Kidney (tissue), 14 donors: ENCODE data around the gene SOX6. TPM values are rescaled to one million over a fixed set of nuclear protein-coding genes. Genes with fewer than 3 reads are reported as not detected.

Experiments
- DNase-seq, 5 donors: peaks; one replicate each; pipeline ENCODE4 v3.0.0-alpha.2; 2013 to 2020
- FAIRE-seq: peaks from 2 replicates; lab custom pipeline; 2012; peaks lifted over from hg19 to GRCh38; lab: Jason Lieb, UNC
- H3K27ac ChIP-seq, 2 donors: one replicate each; pipeline ENCODE4 v1.7.0; 2013; ENCODE audit warnings: low read depth in 2 of 2, low read length in 2 of 2, inconsistent platforms in 1 of 2
- H3K27me3 ChIP-seq: one replicate; pipeline ENCODE4 v1.7.1; 2013; ENCODE audit warnings: low read length, inconsistent platforms; ENCODE audit not compliant: control insufficient read depth, insufficient read depth
- H3K36me3 ChIP-seq, 3 donors: one replicate each; pipeline versions ENCODE4 v1.7.0 to v1.7.1; 2013; ENCODE audit warnings: low read length in 3 of 3, control low read depth in 1 of 3, inconsistent platforms in 1 of 3; ENCODE audit not compliant: insufficient read depth in 3 of 3, control insufficient read depth in 2 of 3
- H3K4me1 ChIP-seq, 3 donors: one replicate each; pipeline versions ENCODE4 v1.7.0 to v1.7.1; 2013; ENCODE audit warnings: low read length in 3 of 3, inconsistent platforms in 1 of 3, low read depth in 1 of 3; ENCODE audit not compliant: control insufficient read depth in 2 of 3, insufficient read depth in 2 of 3
- H3K4me3 ChIP-seq, 3 donors: one replicate each; pipeline versions ENCODE4 v1.7.0 to v1.8.1; 2013; ENCODE audit warnings: low read length in 3 of 3, control low read depth in 1 of 3, inconsistent platforms in 1 of 3
- H3K9ac ChIP-seq, 3 donors: one replicate each; pipeline versions ENCODE4 v1.7.0 to v1.7.1; 2013; ENCODE audit warnings: low read length in 3 of 3, control low read depth in 1 of 3, inconsistent platforms in 1 of 3
- H3K9me3 ChIP-seq, 3 donors: one replicate each; pipeline versions ENCODE4 v1.7.0 to v1.7.1; 2013; ENCODE audit warnings: low read length in 3 of 3, control low read depth in 1 of 3, inconsistent platforms in 1 of 3; ENCODE audit not compliant: control insufficient read depth in 2 of 3, insufficient read depth in 1 of 3
- intact Hi-C: fragments of 100-400 bp; cut with DNase I; formaldehyde crosslinking; loops from one replicate; pipeline ENCODE4 v1.11.1; 2022
- polyA plus RNA-seq: library from polyadenylated mRNA; stranded (reverse); fragments of 350-450 nt; fragmentation: Illumina TruSeq; extraction: RNeasy Lipid Tissue Mini Kit (QIAGEN cat#74804); gene quantifications from one replicate; pipeline ENCODE4 v1.2.3, GENCODE V29; 2014; ENCODE audit warnings: low read depth, low replicate concordance; ENCODE audit not compliant: insufficient read depth
- total RNA-seq: library from RNA; stranded (reverse); fragmentation: NEBNext Ultra II Directional; extraction: Animal tissue kit (Norgen Biotek cat#: 25700); gene quantifications from one replicate; pipeline ENCODE4 v1.2.1, GENCODE V29; 2021
- TF ChIP-seq, protein P1 (sequence below): IDR thresholded peaks from 3 replicates; pipeline ENCODE4 v1.5.1; 2012; ENCODE audit warnings: mild to moderate bottlenecking, moderate library complexity, borderline replicate concordance; ENCODE audit not compliant: insufficient read depth; ENCODE audit errors: extremely low read depth
- donor health status: control.
- donor health status: control.
- donor health status: control.
- donor health status: control.
- donor health status: control.
- donor health status: DM: yes; HTN: yes; CAD: no.
- donor health status: Normal renal cell carcinoma (clear cell type).

SOX6 gene
- total and polyA plus RNA-seq, 2 donors from 2014 or later, result 5.0 to 47.3 TPM

DNA sequence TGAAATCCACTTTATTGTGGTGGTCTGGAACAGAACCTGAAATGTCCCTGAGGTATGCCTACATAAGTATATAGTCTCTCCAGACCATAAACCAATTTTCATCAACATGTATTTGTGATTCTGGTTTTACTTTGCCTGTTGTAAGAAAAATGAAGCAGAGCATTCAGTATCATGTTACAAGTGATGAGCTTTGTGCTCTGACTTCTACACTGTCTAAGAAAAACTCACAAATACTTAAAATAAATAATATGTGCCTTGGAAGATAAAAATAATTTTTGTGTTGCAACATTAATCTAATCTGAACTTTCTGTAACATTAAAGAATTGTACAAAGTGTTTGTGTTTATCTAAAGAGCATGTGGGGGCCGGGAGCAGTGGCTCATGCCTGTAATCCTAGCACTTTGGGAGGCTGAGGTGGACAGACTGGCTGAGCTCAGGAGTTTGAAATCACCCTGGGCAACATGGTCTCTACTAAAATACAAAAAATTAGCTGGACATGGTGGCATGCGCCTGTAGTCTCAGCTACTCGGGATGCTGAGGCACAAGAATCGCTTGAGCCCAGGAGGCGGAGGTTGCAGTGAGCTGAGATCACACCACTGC, 219.5 kb downstream of the SOX6 start:
- TF ChIP-seq, protein P1, sequence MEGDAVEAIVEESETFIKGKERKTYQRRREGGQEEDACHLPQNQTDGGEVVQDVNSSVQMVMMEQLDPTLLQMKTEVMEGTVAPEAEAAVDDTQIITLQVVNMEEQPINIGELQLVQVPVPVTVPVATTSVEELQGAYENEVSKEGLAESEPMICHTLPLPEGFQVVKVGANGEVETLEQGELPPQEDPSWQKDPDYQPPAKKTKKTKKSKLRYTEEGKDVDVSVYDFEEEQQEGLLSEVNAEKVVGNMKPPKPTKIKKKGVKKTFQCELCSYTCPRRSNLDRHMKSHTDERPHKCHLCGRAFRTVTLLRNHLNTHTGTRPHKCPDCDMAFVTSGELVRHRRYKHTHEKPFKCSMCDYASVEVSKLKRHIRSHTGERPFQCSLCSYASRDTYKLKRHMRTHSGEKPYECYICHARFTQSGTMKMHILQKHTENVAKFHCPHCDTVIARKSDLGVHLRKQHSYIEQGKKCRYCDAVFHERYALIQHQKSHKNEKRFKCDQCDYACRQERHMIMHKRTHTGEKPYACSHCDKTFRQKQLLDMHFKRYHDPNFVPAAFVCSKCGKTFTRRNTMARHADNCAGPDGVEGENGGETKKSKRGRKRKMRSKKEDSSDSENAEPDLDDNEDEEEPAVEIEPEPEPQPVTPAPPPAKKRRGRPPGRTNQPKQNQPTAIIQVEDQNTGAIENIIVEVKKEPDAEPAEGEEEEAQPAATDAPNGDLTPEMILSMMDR, result no peak
- Histone ChIP-seq H3K36me3 (no peaks in the 10 kb centered on the region), H3K9ac (no peak overlapping the region), H3K4me1 (no peaks in the 10 kb centered on the region), H3K4me3 (no peak overlapping the region), H3K27me3 (no peaks in the 10 kb centered on the region), H3K27ac (no peak overlapping the region), H3K9me3 (peaks cover 0 to 3% (median 2%) of the 10 kb centered on the region in 3 donors)
- intact Hi-C loops, result no loop called here
- DNase-seq (peak in 1 of 5 donors; percentile 57), FAIRE-seq (no peak)

GRCh38 chr11:16133867-16134266, 222.5 kb downstream of the SOX6 start:
- H3K9ac ChIP-seq, result no peak overlapping the region
- no peak for FAIRE-seq
- no peaks in the 10 kb centered on the region for H3K4me1 ChIP-seq
- no peaks in the 10 kb centered on the region for H3K27me3 ChIP-seq
- no peaks in the 10 kb centered on the region for H3K36me3 ChIP-seq
- peaks cover 0 to 3% (median 2%) of the 10 kb centered on the region in 3 donors for H3K9me3 ChIP-seq
- no peak for DNase-seq
- TF ChIP-seq, protein P1, result no peak
- no peak overlapping the region for H3K4me3 ChIP-seq
- H3K27ac ChIP-seq, result no peak overlapping the region
- intact Hi-C loops, result no loop called here

DNA sequence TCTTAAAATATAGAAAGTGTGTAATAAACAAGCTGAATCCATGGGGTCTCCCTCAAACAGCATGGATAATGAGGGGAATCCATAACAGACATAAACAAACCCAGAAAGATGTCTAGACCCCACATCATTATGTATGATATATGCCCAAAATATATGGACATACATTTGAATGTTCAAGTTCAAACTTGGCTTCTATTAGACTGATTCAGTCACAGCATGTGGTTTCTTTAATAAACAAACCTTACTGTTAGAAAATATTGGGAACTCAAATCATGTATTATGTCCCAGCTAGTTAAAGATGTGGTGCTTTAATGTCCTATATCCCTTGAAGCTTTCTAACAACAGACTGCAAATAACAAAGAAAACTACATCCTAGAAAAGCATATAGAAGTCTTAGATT, 228.6 kb downstream of the SOX6 start:
- Histone ChIP-seq H3K36me3 (no peaks in the 10 kb centered on the region), H3K4me3 (no peak overlapping the region), H3K9me3 (no peaks in the 10 kb centered on the region), H3K27ac (no peak overlapping the region), H3K27me3 (no peaks in the 10 kb centered on the region), H3K4me1 (no peaks in the 10 kb centered on the region), H3K9ac (no peak overlapping the region)
- DNase-seq (no peak), FAIRE-seq (no peak)
- intact Hi-C loops, result no loop called here
- TF ChIP-seq, protein P1, result no peak

GRCh38 chr11:16126362-16126761, 230.0 kb downstream of the SOX6 start:
- no peak for FAIRE-seq
- intact Hi-C loops, result no loop called here

More at GRCh38 chr11:16126362-16126761, 230.0 kb downstream of the SOX6 start:
- H3K36me3 ChIP-seq, result no peaks in the 10 kb centered on the region
- no peaks in the 10 kb centered on the region for H3K9me3 ChIP-seq
- peak in 2 of 5 donors; percentile 43 to 63 for DNase-seq
- H3K27me3 ChIP-seq, result no peaks in the 10 kb centered on the region
- H3K4me3 ChIP-seq, result no peak overlapping the region
- TF ChIP-seq, protein P1, result no peak
- H3K9ac ChIP-seq, result no peak overlapping the region
- no peak overlapping the region for H3K27ac ChIP-seq
- H3K4me1 ChIP-seq, result no peaks in the 10 kb centered on the region
